HepG2 (cell line): ENCODE data around the gene STARD10. TPM values are rescaled to one million over a fixed set of nuclear protein-coding genes. Genes with fewer than 3 reads are reported as not detected.

Experiments used
- ELF3 ChIP-seq: IDR thresholded peaks from 2 replicates; pipeline ENCODE4 v1.6.1; 2016; ENCODE audit warnings: missing genetic modification reagents, missing compliant biosample characterization
- GABPA ChIP-seq, 2 experiments: IDR thresholded peaks; 2 replicates each; pipeline ENCODE4 v1.6.1; 2011 to 2016; ENCODE audit warnings: low read depth in 2 of 2, low read length in 1 of 2, missing biosample characterization in 1 of 2, missing genetic modification characterization in 1 of 2
- HMG20B ChIP-seq: conservative IDR thresholded peaks from 2 replicates; pipeline ENCODE4 v1.6.1; 2016; ENCODE audit warnings: missing genetic modification reagents, missing compliant biosample characterization
- KAT8 ChIP-seq: IDR thresholded peaks from 2 replicates; pipeline ENCODE4 v1.6.1; 2016; ENCODE audit warnings: missing genetic modification reagents, missing compliant biosample characterization
- LCORL ChIP-seq, 2 experiments: fragments of 450-650 bp in 1 of 2; sonication (generic) in 1 of 2; formaldehyde crosslinking in 1 of 2; IDR thresholded peaks; 2 replicates each; pipeline versions ENCODE4 v1.5.0 to v1.6.1; 2017 to 2020; ENCODE audit warnings: antibody characterized with exemption in 1 of 2, missing genetic modification reagents in 1 of 2
- NCOA2 ChIP-seq: sonication (generic); formaldehyde crosslinking; IDR thresholded peaks from 2 replicates; pipeline ENCODE4 v1.8.0; 2022; ENCODE audit warnings: inconsistent platforms
- PHF8 ChIP-seq: sonication (generic); formaldehyde crosslinking; IDR thresholded peaks from 2 replicates; pipeline ENCODE4 v1.5.0; 2020; ENCODE audit warnings: missing genetic modification reagents
- SOX5 ChIP-seq: IDR thresholded peaks from 2 replicates; pipeline ENCODE4 v1.6.1; 2016; ENCODE audit warnings: borderline replicate concordance
- SRY ChIP-seq: sonication (generic); formaldehyde crosslinking; IDR thresholded peaks from 2 replicates; pipeline ENCODE4 v1.8.0; 2022; ENCODE audit warnings: mild to moderate bottlenecking, missing genetic modification reagents
- SYNCRIP ChIP-seq: fragments of 200-400 bp; formaldehyde crosslinking; IDR thresholded peaks from 2 replicates; pipeline ENCODE4 v1.6.1; 2018; ENCODE audit warnings: mild to moderate bottlenecking, low read depth, low read length; ENCODE audit not compliant: insufficient read depth
- TGIF2 ChIP-seq: IDR thresholded peaks from 2 replicates; pipeline ENCODE4 v1.6.1; 2016; ENCODE audit warnings: control low read depth, missing compliant biosample characterization
- ZBTB26 ChIP-seq: IDR thresholded peaks from 2 replicates; pipeline ENCODE4 v1.6.1; 2016; ENCODE audit warnings: missing compliant biosample characterization, missing genetic modification reagents, borderline replicate concordance
- ZNF143 ChIP-seq: sonication (generic); formaldehyde crosslinking; IDR thresholded peaks from 2 replicates; pipeline ENCODE4 v1.4.0; 2020; ENCODE audit warnings: missing genetic modification reagents
- ZNF207 ChIP-seq: fragments of 450-650 bp; IDR thresholded peaks from 2 replicates; pipeline ENCODE4 v1.6.1; 2016; ENCODE audit warnings: antibody characterized with exemption, borderline replicate concordance
- ZNF335 ChIP-seq: sonication (generic); formaldehyde crosslinking; IDR thresholded peaks from 2 replicates; pipeline ENCODE4 v1.4.0; 2020; ENCODE audit warnings: missing genetic modification reagents
- ZNF576 ChIP-seq: sonication (generic); formaldehyde crosslinking; IDR thresholded peaks from 2 replicates; pipeline ENCODE4 v1.4.0; 2020; ENCODE audit warnings: mild to moderate bottlenecking, missing genetic modification reagents
- ZNF75D ChIP-seq: sonication (generic); formaldehyde crosslinking; IDR thresholded peaks from 2 replicates; pipeline ENCODE4 v1.8.1; 2023; ENCODE audit warnings: missing genetic modification reagents, mild to moderate bottlenecking, borderline replicate concordance
- ZNF841 ChIP-seq: sonication (generic); formaldehyde crosslinking; IDR thresholded peaks from 2 replicates; pipeline ENCODE4 v1.8.1; 2023; ENCODE audit warnings: missing genetic modification reagents, borderline replicate concordance
- polyA plus RNA-seq, 8 experiments: library from polyadenylated mRNA; depleted of rRNA in 3 of 8; stranded (reverse) in 7 of 8; unstranded in 1 of 8; fragments of >200 nt; fragmentation: Illumina TruSeq in 4 of 8; extraction: Trizol in 4 of 8; gene quantifications; 2 replicates each; pipeline versions ENCODE4 v1.2.1 to v1.2.3, GENCODE V29; 2011 to 2016; ENCODE audit warnings: low read depth in 4 of 8, missing spikeins in 1 of 8, mixed read lengths in 1 of 8; ENCODE audit not compliant: insufficient read depth in 1 of 8
- total RNA-seq, 5 experiments: library from RNA; depleted of rRNA; stranded (reverse); fragments of >200 nt; fragmentation: Illumina TruSeq; extraction: Trizol; gene quantifications; 2 replicates each; pipeline ENCODE4 v1.2.3, GENCODE V29; 2016; ENCODE audit warnings: low read depth in 1 of 5
- TF ChIP-seq, protein P1 (sequence below): sonication (generic); formaldehyde crosslinking; IDR thresholded peaks from 2 replicates; pipeline ENCODE4 v1.8.1; 2023; ENCODE audit warnings: mild to moderate bottlenecking, missing genetic modification reagents, borderline replicate concordance
- TF ChIP-seq, protein P2 (sequence below): sonication (generic); formaldehyde crosslinking; IDR thresholded peaks from 2 replicates; pipeline ENCODE4 v1.4.0; 2020; ENCODE audit warnings: missing genetic modification reagents, borderline replicate concordance
- TF ChIP-seq, protein P3 (sequence below): IDR thresholded peaks from 2 replicates; pipeline ENCODE4 v1.6.1; 2016; ENCODE audit warnings: mild to moderate bottlenecking, missing biosample characterization, missing genetic modification reagents
- TF ChIP-seq, protein P4 (sequence below): sonication (generic); formaldehyde crosslinking; IDR thresholded peaks from 2 replicates; pipeline ENCODE4 v1.5.0; 2020; ENCODE audit warnings: missing genetic modification reagents

Gene STARD10
- total and polyA plus RNA-seq, 2 of the 13 experiments (the other 11 are each of a cell fraction or from before 2014, with no cell fraction given) = 260 to 341 TPM

DNA sequence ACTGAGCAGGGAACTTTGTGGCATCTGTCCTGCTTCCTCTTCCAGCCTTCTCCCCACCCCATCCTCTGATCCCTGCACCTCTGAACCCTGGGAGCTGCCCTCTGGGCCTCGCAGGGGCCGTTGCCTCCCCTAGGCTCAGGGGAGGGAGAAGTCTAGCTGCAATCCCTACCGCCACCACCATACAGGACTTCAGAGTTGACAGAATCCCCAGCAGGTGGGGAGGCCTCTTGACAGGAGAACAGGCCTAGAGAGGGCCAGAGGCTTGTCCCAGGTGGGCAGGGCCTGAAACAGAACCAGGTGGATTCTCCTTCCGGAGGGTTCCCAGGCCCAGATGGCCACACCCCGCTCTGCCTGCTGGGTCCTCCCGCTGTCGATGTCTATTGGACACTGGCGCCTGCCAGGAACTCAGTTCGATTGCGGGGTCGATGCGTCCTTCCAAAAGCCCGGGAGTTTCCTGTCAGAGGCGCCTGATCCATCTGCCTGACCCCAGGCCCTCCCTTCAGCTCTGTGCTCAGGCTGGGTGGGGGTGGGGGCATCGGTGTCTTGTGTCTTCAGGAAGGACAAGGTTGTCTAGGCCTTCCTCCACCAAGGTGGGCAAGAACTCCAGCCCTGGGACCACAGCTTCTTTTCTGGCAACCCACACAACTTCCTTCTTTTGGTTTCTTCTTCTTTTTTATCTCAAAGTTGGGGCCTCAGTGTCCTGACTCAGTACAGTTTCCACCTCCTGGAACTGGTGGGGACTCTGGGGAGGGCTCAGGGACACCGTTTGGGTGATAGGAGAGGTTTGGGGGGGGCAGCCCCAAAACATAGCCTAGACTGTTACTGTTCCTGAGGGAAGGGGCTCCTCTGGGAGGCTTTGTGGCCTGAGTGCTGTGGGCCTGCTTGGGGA is 6.4 kb downstream of the STARD10 start (continued):
- TF ChIP-seq SOX5 (CRISPR knock-in tag) = 0 out of 2 replicates have a peak, but pooled peaks have one; percentile 15
- no peak for TF ChIP-seq SRY (CRISPR knock-in tag)
- no peak for TF ChIP-seq GABPA (IDR thresholded peaks at IDR 0.05; ENCODE audit: low read depth, low read length)
- peak; percentile 79 for TF ChIP-seq GABPA (CRISPR knock-in tag; IDR thresholded peaks at IDR 0.05; ENCODE audit: low read depth)
- TF ChIP-seq PHF8 = peak; percentile 59
- peak; percentile 66 for TF ChIP-seq ELF3
- no peak for TF ChIP-seq LCORL (IDR thresholded peaks at IDR 0.05)
- TF ChIP-seq LCORL (CRISPR knock-in tag; IDR thresholded peaks at IDR 0.05) = peak; percentile 86
- TF ChIP-seq NCOA2 (CRISPR knock-in tag) = peak; percentile 70
- TF ChIP-seq ZNF207 = no peak
- TF ChIP-seq ZNF335 = peak; percentile 97
- TF ChIP-seq ZNF576 = no peak
- TF ChIP-seq, protein P1, sequence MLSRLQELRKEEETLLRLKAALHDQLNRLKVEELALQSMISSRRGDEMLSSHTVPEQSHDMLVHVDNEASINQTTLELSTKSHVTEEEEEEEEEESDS (CRISPR knock-in tag) = no peak
- TF ChIP-seq SYNCRIP = no peak
- TF ChIP-seq KAT8 = peak; percentile 59; the same call in 1 of the 2 replicates
- no peak for TF ChIP-seq ZNF841
- TF ChIP-seq HMG20B (CRISPR knock-in tag) = 0 out of 2 replicates have a peak, but pooled peaks have one; percentile 52
- TF ChIP-seq, protein P2, sequence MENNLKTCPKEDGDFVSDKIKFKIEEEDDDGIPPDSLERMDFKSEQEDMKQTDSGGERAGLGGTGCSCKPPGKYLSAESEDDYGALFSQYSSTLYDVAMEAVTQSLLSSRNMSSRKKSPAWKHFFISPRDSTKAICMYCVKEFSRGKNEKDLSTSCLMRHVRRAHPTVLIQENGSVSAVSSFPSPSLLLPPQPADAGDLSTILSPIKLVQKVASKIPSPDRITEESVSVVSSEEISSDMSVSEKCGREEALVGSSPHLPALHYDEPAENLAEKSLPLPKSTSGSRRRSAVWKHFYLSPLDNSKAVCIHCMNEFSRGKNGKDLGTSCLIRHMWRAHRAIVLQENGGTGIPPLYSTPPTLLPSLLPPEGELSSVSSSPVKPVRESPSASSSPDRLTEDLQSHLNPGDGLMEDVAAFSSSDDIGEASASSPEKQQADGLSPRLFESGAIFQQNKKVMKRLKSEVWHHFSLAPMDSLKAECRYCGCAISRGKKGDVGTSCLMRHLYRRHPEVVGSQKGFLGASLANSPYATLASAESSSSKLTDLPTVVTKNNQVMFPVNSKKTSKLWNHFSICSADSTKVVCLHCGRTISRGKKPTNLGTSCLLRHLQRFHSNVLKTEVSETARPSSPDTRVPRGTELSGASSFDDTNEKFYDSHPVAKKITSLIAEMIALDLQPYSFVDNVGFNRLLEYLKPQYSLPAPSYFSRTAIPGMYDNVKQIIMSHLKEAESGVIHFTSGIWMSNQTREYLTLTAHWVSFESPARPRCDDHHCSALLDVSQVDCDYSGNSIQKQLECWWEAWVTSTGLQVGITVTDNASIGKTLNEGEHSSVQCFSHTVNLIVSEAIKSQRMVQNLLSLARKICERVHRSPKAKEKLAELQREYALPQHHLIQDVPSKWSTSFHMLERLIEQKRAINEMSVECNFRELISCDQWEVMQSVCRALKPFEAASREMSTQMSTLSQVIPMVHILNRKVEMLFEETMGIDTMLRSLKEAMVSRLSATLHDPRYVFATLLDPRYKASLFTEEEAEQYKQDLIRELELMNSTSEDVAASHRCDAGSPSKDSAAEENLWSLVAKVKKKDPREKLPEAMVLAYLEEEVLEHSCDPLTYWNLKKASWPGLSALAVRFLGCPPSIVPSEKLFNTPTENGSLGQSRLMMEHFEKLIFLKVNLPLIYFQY (CRISPR knock-in tag) = peak; percentile 83; the same call in 1 of the 2 replicates
- TF ChIP-seq ZNF75D (CRISPR knock-in tag) = no peak
- TF ChIP-seq, protein P3, sequence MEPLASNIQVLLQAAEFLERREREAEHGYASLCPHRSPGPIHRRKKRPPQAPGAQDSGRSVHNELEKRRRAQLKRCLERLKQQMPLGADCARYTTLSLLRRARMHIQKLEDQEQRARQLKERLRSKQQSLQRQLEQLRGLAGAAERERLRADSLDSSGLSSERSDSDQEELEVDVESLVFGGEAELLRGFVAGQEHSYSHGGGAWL (CRISPR knock-in tag) = 0 out of 2 replicates have a peak, but pooled peaks have one; percentile 14
- TF ChIP-seq ZBTB26 = peak; percentile 28; the same call in 1 of the 2 replicates
- peak; percentile 97 for TF ChIP-seq TGIF2 (CRISPR knock-in tag)
- TF ChIP-seq, protein P4, sequence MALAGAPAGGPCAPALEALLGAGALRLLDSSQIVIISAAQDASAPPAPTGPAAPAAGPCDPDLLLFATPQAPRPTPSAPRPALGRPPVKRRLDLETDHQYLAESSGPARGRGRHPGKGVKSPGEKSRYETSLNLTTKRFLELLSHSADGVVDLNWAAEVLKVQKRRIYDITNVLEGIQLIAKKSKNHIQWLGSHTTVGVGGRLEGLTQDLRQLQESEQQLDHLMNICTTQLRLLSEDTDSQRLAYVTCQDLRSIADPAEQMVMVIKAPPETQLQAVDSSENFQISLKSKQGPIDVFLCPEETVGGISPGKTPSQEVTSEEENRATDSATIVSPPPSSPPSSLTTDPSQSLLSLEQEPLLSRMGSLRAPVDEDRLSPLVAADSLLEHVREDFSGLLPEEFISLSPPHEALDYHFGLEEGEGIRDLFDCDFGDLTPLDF = peak; percentile 74; the same call in 1 of the 2 replicates
- peak; percentile 24; the same call in 1 of the 2 replicates for TF ChIP-seq ZNF143 (CRISPR knock-in tag)
